ENCODE measurements around the gene FAM161A. TPM values are rescaled to one million over a fixed set of nuclear protein-coding genes. Genes with fewer than 3 reads are reported as not detected.
"Not testable (repeated sequence)": the region's sequence is repeated elsewhere in the genome, so short reads cannot be mapped to it uniquely, and the experiment has no call there.

The FAM161A gene
- total RNA-seq, 1 donor from 2014 or later, result 23.7 TPM

GRCh38 chr2:61807036-61807757, 46.7 kb downstream of the FAM161A start:
- TF ChIP-seq, protein P1, sequence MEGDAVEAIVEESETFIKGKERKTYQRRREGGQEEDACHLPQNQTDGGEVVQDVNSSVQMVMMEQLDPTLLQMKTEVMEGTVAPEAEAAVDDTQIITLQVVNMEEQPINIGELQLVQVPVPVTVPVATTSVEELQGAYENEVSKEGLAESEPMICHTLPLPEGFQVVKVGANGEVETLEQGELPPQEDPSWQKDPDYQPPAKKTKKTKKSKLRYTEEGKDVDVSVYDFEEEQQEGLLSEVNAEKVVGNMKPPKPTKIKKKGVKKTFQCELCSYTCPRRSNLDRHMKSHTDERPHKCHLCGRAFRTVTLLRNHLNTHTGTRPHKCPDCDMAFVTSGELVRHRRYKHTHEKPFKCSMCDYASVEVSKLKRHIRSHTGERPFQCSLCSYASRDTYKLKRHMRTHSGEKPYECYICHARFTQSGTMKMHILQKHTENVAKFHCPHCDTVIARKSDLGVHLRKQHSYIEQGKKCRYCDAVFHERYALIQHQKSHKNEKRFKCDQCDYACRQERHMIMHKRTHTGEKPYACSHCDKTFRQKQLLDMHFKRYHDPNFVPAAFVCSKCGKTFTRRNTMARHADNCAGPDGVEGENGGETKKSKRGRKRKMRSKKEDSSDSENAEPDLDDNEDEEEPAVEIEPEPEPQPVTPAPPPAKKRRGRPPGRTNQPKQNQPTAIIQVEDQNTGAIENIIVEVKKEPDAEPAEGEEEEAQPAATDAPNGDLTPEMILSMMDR (IDR thresholded peaks at IDR 0.05; ENCODE audit: unreplicated experiment), result no peak
- no peak for DNase-seq (ENCODE audit: low spot score, unreplicated experiment)
- peaks cover 4% of the 10 kb centered on the region for H3K4me1 Mint-ChIP-seq (ENCODE audit: low read depth)
- no peak overlapping the region for H3K4me3 Mint-ChIP-seq (ENCODE audit: low read depth)
- H3K36me3 Mint-ChIP-seq (ENCODE audit: insufficient read depth), result no peaks in the 10 kb centered on the region
- H3K27me3 Mint-ChIP-seq, result no peaks in the 10 kb centered on the region
- H3K27ac Mint-ChIP-seq, result no peak overlapping the region
- H3K9me3 Mint-ChIP-seq (ENCODE audit: low read depth), result no peaks in the 10 kb centered on the region

DNA sequence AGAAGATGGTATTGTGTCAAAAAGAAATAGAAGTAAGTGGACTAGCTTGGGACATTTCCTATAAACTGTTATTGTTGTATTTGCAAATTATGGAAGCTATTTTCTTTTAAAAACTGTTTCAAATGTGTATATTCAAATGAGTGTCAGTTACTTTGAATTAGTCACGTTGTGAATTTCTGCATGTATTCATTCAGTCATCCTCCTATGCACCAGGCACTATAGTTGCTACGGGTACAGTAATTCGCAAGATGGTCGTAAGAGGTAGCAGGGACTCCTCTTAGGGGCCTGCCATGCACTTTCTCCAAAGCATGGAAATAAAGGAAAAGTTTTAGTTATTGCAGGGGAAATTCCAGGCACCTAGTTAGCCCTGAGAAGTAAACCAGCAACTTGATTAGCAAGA, 51.3 kb downstream of the FAM161A start:
- no peaks in the 10 kb centered on the region for H3K27me3 Mint-ChIP-seq
- DNase-seq (ENCODE audit: low spot score, unreplicated experiment), result no peak
- no peaks in the 10 kb centered on the region for H3K9me3 Mint-ChIP-seq (ENCODE audit: low read depth)
- H3K36me3 Mint-ChIP-seq (ENCODE audit: insufficient read depth), result no peaks in the 10 kb centered on the region
- H3K4me3 Mint-ChIP-seq (ENCODE audit: low read depth), result no peak overlapping the region
- TF ChIP-seq, protein P1 (IDR thresholded peaks at IDR 0.05; ENCODE audit: unreplicated experiment), result no peak
- no peaks in the 10 kb centered on the region for H3K4me1 Mint-ChIP-seq (ENCODE audit: low read depth)
- no peak overlapping the region for H3K27ac Mint-ChIP-seq

DNA sequence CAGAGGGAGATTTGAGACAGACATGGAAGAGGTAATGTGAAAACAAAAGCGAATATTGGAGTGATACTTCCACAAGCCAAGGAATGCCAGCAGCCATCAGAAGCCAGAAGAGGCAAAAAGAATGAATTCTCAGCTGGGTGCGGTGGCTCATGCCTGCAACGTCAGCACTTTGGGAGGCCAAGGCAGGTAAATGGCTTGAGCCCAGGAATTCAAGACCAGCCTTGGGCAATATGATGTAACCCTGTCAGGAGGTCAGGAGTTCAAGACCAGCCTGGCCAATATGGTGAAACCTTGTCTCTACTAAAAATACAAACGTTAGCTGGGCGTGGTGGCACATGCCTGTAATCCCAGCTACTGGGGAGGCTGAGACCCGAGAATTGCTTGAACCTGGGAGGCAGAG, 54.8 kb downstream of the FAM161A start:
- TF ChIP-seq, protein P1 (IDR thresholded peaks at IDR 0.05; ENCODE audit: unreplicated experiment), result no peak
- Mint-ChIP-seq H3K4me1 (ENCODE audit: low read depth) (no peaks in the 10 kb centered on the region), H3K27ac (no peak overlapping the region), H3K27me3 (peaks cover 5% of the 10 kb centered on the region), H3K4me3 (ENCODE audit: low read depth) (no peak overlapping the region), H3K9me3 (ENCODE audit: low read depth) (no peaks in the 10 kb centered on the region), H3K36me3 (ENCODE audit: insufficient read depth) (no peaks in the 10 kb centered on the region)
- no peak for DNase-seq (ENCODE audit: low spot score, unreplicated experiment)

DNA sequence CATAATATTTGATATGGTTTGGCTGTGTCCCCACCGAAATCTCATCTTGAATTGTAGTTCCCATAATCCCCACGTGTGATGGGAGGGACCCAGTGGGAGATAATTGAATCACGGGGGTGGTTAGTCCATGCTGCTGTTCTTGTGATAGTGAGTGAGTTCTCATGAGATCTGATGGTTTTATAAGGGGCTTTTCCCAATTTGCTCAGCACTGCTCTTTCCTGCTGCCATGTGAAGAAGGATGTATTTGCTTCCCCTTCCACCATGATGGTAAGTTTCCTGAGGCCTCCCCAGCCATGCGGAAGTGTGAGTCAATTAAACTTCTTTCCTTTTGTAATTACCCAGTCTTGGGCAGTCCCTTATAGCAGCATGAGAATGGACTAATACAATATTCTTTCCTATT, 56.4 kb downstream of the FAM161A start:
- not testable (repeated sequence) for H3K27ac Mint-ChIP-seq; DNase-seq (ENCODE audit: low spot score, unreplicated experiment); H3K4me1 Mint-ChIP-seq (ENCODE audit: low read depth); H3K36me3 Mint-ChIP-seq (ENCODE audit: insufficient read depth); H3K9me3 Mint-ChIP-seq (ENCODE audit: low read depth); H3K4me3 Mint-ChIP-seq (ENCODE audit: low read depth)
- H3K27me3 Mint-ChIP-seq, result peaks cover 14% of the 10 kb centered on the region

DNA sequence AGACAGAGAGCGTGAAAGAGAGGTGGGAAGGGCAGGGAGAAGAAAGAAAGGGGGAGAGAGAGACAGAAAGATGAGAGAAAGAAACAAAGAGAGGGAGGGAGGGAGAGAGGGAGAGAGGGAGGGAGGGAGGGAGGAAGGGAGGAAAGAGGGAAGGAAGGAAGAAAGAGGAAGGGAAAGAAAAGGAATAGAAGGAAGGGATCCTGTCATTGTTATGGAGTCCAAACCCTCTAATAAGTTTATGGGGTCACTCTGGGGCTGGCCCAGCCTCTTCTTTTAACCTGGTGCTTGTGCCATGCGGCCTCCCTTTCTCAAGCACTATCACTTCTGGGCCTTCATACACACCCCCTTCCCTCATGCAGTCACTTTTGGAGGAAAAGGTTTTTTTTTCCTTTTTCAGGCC, 58.5 kb downstream of the FAM161A start:
- TF ChIP-seq, protein P1 (IDR thresholded peaks at IDR 0.05; ENCODE audit: unreplicated experiment), result no peak
- no peak for DNase-seq (ENCODE audit: low spot score, unreplicated experiment)

GRCh38 chr2:61793389-61793836, 60.4 kb downstream of the FAM161A start:
- peaks cover 14% of the 10 kb centered on the region for H3K27me3 Mint-ChIP-seq
- H3K4me1 Mint-ChIP-seq (ENCODE audit: low read depth), result no peaks in the 10 kb centered on the region
- TF ChIP-seq, protein P1 (IDR thresholded peaks at IDR 0.05; ENCODE audit: unreplicated experiment), result peak; percentile 76
- DNase-seq (ENCODE audit: low spot score, unreplicated experiment), result peak; percentile 71
- peak overlapping the region; percentile 64 for H3K27ac Mint-ChIP-seq
- peak overlapping the region; percentile 70 for H3K4me3 Mint-ChIP-seq (ENCODE audit: low read depth)
- no peaks in the 10 kb centered on the region for H3K9me3 Mint-ChIP-seq (ENCODE audit: low read depth)
- H3K36me3 Mint-ChIP-seq (ENCODE audit: insufficient read depth), result no peaks in the 10 kb centered on the region

More for the DNA sequence above, 58.5 kb downstream of the FAM161A start:
- Mint-ChIP-seq H3K9me3 (ENCODE audit: low read depth) (no peaks in the 10 kb centered on the region), H3K4me1 (ENCODE audit: low read depth) (no peaks in the 10 kb centered on the region), H3K36me3 (ENCODE audit: insufficient read depth) (no peaks in the 10 kb centered on the region), H3K4me3 (ENCODE audit: low read depth) (no peak overlapping the region), H3K27me3 (peaks cover 14% of the 10 kb centered on the region), H3K27ac (no peak overlapping the region)
